ENCODE results near the gene NACC1. TPM values are rescaled to one million over a fixed set of nuclear protein-coding genes. Genes with fewer than 3 reads are reported as not detected.
A peak's percentile ranks its signal among the peaks of the same experiment; 100 is the strongest.

Gene NACC1
- total RNA-seq, 1 donor from 2014 or later, result 35.5 TPM

- intact Hi-C loops (cut with DNase I), result loop anchor here (5.0 kb wide), 1 partner anchor 98 kb away; the partner anchor contains the start of gene NFIX
- Histone ChIP-seq H3K9me3 (no peaks in the 10 kb centered on the region), H3K4me3 (peak overlapping the region in 1 of 2 donors; percentile 20), H3K27me3 (no peaks in the 10 kb centered on the region), H3K36me3 (peaks cover 11 to 16% of the 10 kb centered on the region in 2 donors), H3K27ac (peak overlapping the region; percentile 93 to 94), H3K4me1 (peaks cover 33 to 52% of the 10 kb centered on the region in 2 donors)
- DNase-seq (ENCODE audit: low spot score in 2 of 2), result peak in 1 of 2 donors; percentile 64
- TF ChIP-seq CTCF (IDR thresholded peaks at IDR 0.05), result peak in 1 of 3 experiments; percentile 7
These were observed 23.2 kb upstream of the NACC1 start for GRCh38 chr19:13094771-13095392.

GRCh38 chr19:13095393-13095784 lies 22.7 kb upstream of the NACC1 start:
- no peak for TF ChIP-seq CTCF (IDR thresholded peaks at IDR 0.05)
- intact Hi-C loops (cut with DNase I), result no loop called here
- Histone ChIP-seq H3K4me3 (peak overlapping the region in 1 of 2 donors; percentile 20), H3K9me3 (no peaks in the 10 kb centered on the region), H3K4me1 (peaks cover 29 to 47% of the 10 kb centered on the region in 2 donors), H3K27me3 (no peaks in the 10 kb centered on the region), H3K27ac (peak overlapping the region; percentile 58 to 94), H3K36me3 (peaks cover 11 to 16% of the 10 kb centered on the region in 2 donors)
- DNase-seq (ENCODE audit: low spot score in 2 of 2), result peak in 1 of 2 donors; percentile 63

- intact Hi-C loops (cut with DNase I), result no loop called here
- DNase-seq (ENCODE audit: low spot score in 2 of 2), result peak in 1 of 2 donors; percentile 63
- Histone ChIP-seq H3K27me3 (no peaks in the 10 kb centered on the region), H3K4me3 (peak overlapping the region in 1 of 2 donors; percentile 20), H3K9me3 (no peaks in the 10 kb centered on the region), H3K36me3 (peaks cover 11 to 16% of the 10 kb centered on the region in 2 donors), H3K27ac (peak overlapping the region; percentile 58 to 94), H3K4me1 (peaks cover 22 to 44% of the 10 kb centered on the region in 2 donors)
- TF ChIP-seq CTCF (IDR thresholded peaks at IDR 0.05), result peak; percentile 4 to 11 (median 10)
These were observed 21.8 kb upstream of the NACC1 start for GRCh38 chr19:13095934-13096927.

- no peaks in the 10 kb centered on the region for H3K9me3 ChIP-seq
- H3K4me3 ChIP-seq, result peak overlapping the region in 1 of 2 donors; percentile 39
- no peak for TF ChIP-seq CTCF (IDR thresholded peaks at IDR 0.05)
- intact Hi-C loops (cut with DNase I), result no loop called here
- H3K36me3 ChIP-seq, result peaks cover 11 to 16% of the 10 kb centered on the region in 2 donors
- no peak for DNase-seq (ENCODE audit: low spot score in 2 of 2)
- peak overlapping the region in 1 of 2 donors; percentile 94 for H3K27ac ChIP-seq
- H3K27me3 ChIP-seq, result no peaks in the 10 kb centered on the region
- peaks cover 20 to 42% of the 10 kb centered on the region in 2 donors for H3K4me1 ChIP-seq
These were observed 21.0 kb upstream of the NACC1 start for GRCh38 chr19:13097033-13097462.

GRCh38 chr19:13097463-13098258 lies 20.4 kb upstream of the NACC1 start:
- peak in 1 of 2 donors; percentile 82 for DNase-seq (ENCODE audit: low spot score in 2 of 2)
- intact Hi-C loops (cut with DNase I), result no loop called here
- Histone ChIP-seq H3K4me3 (peak overlapping the region; percentile 39 to 40), H3K9me3 (no peaks in the 10 kb centered on the region), H3K4me1 (peaks cover 20 to 42% of the 10 kb centered on the region in 2 donors), H3K36me3 (peaks cover 11 to 16% of the 10 kb centered on the region in 2 donors), H3K27ac (peak overlapping the region; percentile 71 to 73), H3K27me3 (no peaks in the 10 kb centered on the region)
- no peak for TF ChIP-seq CTCF (IDR thresholded peaks at IDR 0.05)
